Measurements from ENCODE around the gene HDC. TPM values are rescaled to one million over a fixed set of nuclear protein-coding genes. Genes with fewer than 3 reads are reported as not detected.
A peak's percentile ranks its signal among the peaks of the same experiment; 100 is the strongest.

Gene HDC
- total and polyA plus RNA-seq, 8 donors = 3.5 to 590 (median 9.0) TPM

DNA sequence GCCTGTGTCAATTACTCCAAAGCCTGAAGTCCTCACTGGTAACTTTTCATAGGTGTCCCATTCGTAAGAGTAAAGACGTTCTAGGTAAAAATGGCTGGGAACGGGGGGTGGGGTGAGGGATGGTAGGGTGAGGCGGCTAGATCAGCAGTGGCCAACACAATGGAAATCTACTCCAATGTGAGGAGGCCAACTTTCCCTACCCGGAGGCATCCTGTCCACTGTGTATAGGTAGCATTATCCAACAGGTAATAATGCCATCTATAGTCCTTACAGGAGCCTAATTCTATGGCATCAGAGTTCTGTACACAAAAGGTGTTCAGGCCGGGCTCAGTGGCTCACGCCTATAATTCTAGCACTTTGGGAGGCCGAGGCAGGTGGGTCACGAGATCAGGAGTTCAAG lies 29.1 kb downstream of the HDC start:
- no peak overlapping the region for H3K27ac ChIP-seq
- TF ChIP-seq, protein P1, sequence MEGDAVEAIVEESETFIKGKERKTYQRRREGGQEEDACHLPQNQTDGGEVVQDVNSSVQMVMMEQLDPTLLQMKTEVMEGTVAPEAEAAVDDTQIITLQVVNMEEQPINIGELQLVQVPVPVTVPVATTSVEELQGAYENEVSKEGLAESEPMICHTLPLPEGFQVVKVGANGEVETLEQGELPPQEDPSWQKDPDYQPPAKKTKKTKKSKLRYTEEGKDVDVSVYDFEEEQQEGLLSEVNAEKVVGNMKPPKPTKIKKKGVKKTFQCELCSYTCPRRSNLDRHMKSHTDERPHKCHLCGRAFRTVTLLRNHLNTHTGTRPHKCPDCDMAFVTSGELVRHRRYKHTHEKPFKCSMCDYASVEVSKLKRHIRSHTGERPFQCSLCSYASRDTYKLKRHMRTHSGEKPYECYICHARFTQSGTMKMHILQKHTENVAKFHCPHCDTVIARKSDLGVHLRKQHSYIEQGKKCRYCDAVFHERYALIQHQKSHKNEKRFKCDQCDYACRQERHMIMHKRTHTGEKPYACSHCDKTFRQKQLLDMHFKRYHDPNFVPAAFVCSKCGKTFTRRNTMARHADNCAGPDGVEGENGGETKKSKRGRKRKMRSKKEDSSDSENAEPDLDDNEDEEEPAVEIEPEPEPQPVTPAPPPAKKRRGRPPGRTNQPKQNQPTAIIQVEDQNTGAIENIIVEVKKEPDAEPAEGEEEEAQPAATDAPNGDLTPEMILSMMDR (IDR thresholded peaks at IDR 0.05) = no peak
- TF ChIP-seq POLR2AphosphoS5 (IDR thresholded peaks at IDR 0.05) (no peak), EP300 (IDR thresholded peaks at IDR 0.05) (no peak), POLR2A (IDR thresholded peaks at IDR 0.05) (no peak)
- H3K36me3 ChIP-seq = no peaks in the 10 kb centered on the region
- intact Hi-C loops (cut with DNase I; ENCODE audit: low total_unique reads) = no loop called here
- no peak overlapping the region for H3K4me3 ChIP-seq
- no peaks in the 10 kb centered on the region for H3K9me3 ChIP-seq
- H3K4me1 ChIP-seq = no peaks in the 10 kb centered on the region
- 90 to 96% (median 93%) methylated on average over 9 of the region's 9 CpGs for WGBS, 5 donors
- DNase-seq = no peak
- no peaks in the 10 kb centered on the region for H3K27me3 ChIP-seq

DNA sequence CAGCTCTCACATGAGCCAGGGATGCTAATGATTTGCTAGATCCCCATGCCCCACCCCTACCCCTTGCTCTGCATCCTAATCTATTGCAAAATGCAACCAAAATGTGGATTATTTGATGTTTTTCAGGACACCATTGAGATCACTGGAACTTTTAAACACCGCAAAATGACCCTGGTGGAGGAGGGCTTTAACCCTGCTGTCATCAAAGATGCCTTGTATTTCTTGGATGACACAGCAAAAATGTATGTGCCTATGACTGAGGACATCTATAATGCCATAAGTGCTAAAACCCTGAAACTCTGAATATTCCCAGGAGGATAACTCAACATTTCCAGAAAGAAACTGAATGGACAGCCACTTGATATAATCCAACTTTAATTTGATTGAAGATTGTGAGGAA lies 29.7 kb downstream of the HDC start:
- Histone ChIP-seq H3K36me3 (no peaks in the 10 kb centered on the region), H3K4me3 (no peak overlapping the region), H3K4me1 (no peaks in the 10 kb centered on the region), H3K27ac (no peak overlapping the region), H3K9me3 (no peaks in the 10 kb centered on the region), H3K27me3 (no peaks in the 10 kb centered on the region)
- intact Hi-C loops (cut with DNase I; ENCODE audit: low total_unique reads) = no loop called here
- DNase-seq = no peak
- 92 to 98% (median 96%) methylated on average over 1 of the region's 1 CpG for WGBS, 5 donors
- TF ChIP-seq POLR2AphosphoS5 (IDR thresholded peaks at IDR 0.05) (no peak), EP300 (IDR thresholded peaks at IDR 0.05) (no peak), POLR2A (IDR thresholded peaks at IDR 0.05) (no peak)
- TF ChIP-seq, protein P1 (IDR thresholded peaks at IDR 0.05) = no peak

- no peaks in the 10 kb centered on the region for H3K4me1 ChIP-seq
- WGBS, 5 donors = 37 to 57% (median 41%) methylated on average over 2 of the region's 2 CpGs
- no peaks in the 10 kb centered on the region for H3K27me3 ChIP-seq
- intact Hi-C loops (cut with DNase I; ENCODE audit: low total_unique reads) = no loop called here
- DNase-seq = peak in 1 of 2 donors; percentile 17
- no peak overlapping the region for H3K27ac ChIP-seq
- TF ChIP-seq, protein P1 (IDR thresholded peaks at IDR 0.05) = no peak
- TF ChIP-seq POLR2AphosphoS5 (IDR thresholded peaks at IDR 0.05) (no peak), POLR2A (IDR thresholded peaks at IDR 0.05) (no peak), EP300 (IDR thresholded peaks at IDR 0.05) (no peak)
- no peaks in the 10 kb centered on the region for H3K36me3 ChIP-seq
- no peak overlapping the region for H3K4me3 ChIP-seq
- no peaks in the 10 kb centered on the region for H3K9me3 ChIP-seq
Observed at GRCh38 chr15:50234764-50235163, 30.8 kb downstream of the HDC start.

- Histone ChIP-seq H3K4me3 (no peak overlapping the region), H3K27me3 (no peaks in the 10 kb centered on the region), H3K9me3 (no peaks in the 10 kb centered on the region), H3K36me3 (no peaks in the 10 kb centered on the region), H3K4me1 (no peaks in the 10 kb centered on the region), H3K27ac (no peak overlapping the region)
- DNase-seq = no peak
- TF ChIP-seq EP300 (IDR thresholded peaks at IDR 0.05) (no peak), POLR2A (IDR thresholded peaks at IDR 0.05) (no peak), POLR2AphosphoS5 (IDR thresholded peaks at IDR 0.05) (no peak)
- TF ChIP-seq, protein P1 (IDR thresholded peaks at IDR 0.05) = no peak
- intact Hi-C loops (cut with DNase I; ENCODE audit: low total_unique reads) = no loop called here
Observed at GRCh38 chr15:50233192-50233736, 32.3 kb downstream of the HDC start.

Measured in stomach (tissue), 9 donors.